Hematopoietic multipotent progenitor cell treated with erythropoietin and hydrocortisone succinate and interleukin-3 and kit ligand, for 15 days (in vitro differentiated cells): Measurements from ENCODE around the gene APOC1.
"Not testable (repeated sequence)": the region's sequence is repeated elsewhere in the genome, so short reads cannot be mapped to it uniquely, and the experiment has no call there.

ENCODE experiments used
- DNase-seq: peaks from one replicate; pipeline ENCODE4 v3.0.0-alpha.2; 2015; ENCODE audit warnings: low spot score

APOC1 gene

GRCh38 chr19:44914433-44915206 lies at the start of gene APOC1:
APOC1 (plus strand) TSS chr19:44914608; CDS start chr19:44914892, 284 bp downstream.
- peak; percentile 85 for DNase-seq

DNA sequence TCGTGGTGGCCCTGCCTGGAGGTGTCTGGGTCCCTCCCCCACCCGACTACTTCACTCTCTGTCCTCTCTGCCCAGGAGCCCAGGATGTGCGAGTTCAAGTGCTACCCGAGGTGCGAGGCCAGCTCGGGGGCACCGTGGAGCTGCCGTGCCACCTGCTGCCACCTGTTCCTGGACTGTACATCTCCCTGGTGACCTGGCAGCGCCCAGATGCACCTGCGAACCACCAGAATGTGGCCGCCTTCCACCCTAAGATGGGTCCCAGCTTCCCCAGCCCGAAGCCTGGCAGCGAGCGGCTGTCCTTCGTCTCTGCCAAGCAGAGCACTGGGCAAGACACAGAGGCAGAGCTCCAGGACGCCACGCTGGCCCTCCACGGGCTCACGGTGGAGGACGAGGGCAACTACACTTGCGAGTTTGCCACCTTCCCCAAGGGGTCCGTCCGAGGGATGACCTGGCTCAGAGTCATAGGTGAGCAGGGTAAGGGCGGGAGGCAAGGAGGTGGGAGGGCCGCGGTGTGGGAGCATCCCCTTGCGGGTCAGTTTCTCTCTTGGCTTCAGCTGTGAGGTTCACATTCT lies 49.1 kb upstream of the APOC1 start:
- no peak for DNase-seq

DNA sequence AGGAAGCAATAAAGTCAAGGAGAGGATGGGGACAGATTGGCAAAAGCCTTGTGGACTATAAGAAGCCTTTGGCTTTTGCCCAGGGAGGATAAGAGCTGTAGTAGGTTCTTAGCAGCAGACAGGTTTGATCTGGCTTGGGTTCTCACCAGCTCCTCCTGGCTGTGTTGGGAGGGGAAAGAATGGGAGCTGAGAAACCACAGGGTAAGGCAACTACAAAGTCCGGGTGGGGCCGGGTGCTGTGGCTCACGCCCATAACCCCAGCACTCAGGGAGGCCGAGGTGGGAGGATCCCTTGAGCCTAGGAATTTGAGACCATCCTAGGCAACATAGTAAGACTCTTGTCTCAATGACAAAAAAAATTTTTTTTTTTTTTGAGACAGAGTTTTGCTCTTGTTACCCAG lies 47.7 kb upstream of the APOC1 start:
- no peak for DNase-seq

DNA sequence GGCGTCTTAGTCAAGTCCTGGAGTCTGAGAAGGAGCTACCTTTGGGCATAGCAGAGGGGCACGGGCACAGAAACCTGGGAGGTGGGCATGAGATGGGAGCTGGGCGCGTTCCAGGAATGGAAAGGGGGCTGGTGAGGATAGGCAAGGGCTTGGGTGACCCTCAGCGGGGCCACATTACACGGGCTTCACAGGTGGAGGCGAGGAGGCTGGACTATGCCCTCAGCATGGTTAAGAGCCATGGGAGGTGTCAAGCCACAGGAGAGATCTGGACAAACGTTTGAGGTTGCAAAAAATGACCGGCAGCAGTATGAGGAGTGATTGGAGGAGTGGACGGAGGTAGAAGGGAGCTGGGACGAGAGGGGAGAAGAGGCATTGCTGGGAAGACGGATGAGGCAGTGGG lies 46.8 kb upstream of the APOC1 start:
- no peak for DNase-seq

DNA sequence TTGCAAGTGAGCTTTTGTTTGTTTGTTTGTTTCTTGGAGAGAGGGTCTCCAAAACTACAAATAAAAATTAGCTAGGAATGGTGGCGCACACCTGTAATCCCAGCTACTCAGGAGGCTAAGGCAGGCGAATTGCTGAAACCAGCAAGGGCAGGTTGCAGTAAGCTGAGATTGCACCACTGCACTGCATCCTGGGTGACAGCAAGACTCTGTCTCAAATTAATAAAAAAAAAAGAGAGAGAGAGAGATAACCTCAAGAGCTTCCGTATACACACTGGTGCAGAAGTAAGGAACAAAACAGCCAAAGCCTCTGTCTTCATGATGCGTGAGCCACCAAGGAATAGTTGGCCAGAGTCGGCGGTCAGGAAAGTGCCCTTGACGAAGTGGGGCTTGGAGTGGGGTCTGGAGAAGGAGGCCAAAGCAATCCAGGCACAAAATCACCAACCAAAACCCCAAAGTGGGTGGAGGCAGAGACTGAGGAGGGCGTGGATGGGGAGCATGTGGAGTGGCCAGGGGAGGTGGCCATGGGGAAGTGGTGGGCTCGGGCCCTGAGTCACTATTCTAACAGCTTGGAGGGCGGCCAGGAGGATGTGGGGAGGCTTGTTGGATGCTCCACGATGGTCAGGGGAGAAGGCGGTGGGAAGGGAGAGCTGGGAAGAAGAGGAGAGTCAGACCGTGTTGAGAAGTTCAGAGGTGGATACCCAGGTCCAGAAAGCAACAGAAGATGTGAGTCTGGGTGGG lies 44.5 kb upstream of the APOC1 start:
- no peak for DNase-seq

- no peak for DNase-seq
Observed at GRCh38 chr19:44871809-44872208, 42.6 kb upstream of the APOC1 start.

DNA sequence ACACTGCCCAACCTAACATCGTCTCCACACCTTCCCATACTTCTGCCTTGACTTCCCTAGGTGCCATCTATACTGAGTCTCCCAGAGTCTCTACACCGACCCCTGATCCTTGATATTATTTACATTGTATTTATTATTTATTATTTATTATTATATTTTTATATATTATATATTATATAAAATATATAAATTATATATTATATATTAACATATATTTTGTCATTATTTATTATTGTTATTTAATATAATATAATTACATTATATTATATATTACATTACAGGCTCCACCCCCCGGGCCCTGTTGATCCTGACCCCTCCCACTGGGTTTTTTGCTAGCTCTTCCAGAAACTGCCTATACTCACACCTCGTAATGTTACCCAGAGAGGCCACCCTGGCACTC lies 41.7 kb upstream of the APOC1 start:
- no peak for DNase-seq

- DNase-seq, result no peak
Observed at GRCh38 chr19:44874317-44874716, 40.1 kb upstream of the APOC1 start.

DNA sequence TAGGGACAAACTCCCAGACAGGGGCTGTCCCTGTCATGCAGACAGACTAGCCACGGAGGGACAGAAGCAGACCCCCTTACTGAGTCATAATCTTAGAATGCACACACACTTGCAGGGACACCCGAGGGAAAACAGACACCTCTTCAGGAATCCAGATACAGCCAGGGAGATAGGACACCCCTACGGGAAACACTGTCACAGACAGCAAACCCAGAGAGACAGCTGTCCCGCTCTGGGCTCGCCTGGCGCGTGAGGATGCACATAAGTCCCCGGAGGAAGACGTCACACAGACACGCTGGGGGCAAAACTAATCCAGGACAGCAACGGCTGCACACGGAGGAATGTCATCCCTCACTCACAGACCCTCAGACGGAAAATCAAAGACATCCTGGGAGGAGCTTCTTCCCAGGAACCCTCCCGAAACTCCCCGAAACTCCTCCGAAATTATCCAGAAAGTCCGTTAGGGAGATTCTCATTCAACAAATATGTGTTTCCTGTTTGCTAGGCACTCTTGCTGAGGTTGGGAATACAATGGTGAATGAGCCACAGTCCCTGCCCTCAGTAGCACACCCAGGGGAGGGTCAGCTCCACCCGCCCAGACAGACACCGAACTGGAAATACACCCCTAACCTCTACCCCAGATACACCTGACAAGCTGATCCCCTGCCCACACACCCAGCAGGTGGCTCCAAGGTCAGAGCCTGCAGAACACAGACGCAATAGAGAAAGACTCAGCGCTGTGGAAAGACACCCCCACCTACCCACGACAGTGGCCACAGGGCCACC lies 38.5 kb upstream of the APOC1 start:
- no peak for DNase-seq

GRCh38 chr19:44876930-44877535 lies 37.4 kb upstream of the APOC1 start:
- DNase-seq, result no peak

DNA sequence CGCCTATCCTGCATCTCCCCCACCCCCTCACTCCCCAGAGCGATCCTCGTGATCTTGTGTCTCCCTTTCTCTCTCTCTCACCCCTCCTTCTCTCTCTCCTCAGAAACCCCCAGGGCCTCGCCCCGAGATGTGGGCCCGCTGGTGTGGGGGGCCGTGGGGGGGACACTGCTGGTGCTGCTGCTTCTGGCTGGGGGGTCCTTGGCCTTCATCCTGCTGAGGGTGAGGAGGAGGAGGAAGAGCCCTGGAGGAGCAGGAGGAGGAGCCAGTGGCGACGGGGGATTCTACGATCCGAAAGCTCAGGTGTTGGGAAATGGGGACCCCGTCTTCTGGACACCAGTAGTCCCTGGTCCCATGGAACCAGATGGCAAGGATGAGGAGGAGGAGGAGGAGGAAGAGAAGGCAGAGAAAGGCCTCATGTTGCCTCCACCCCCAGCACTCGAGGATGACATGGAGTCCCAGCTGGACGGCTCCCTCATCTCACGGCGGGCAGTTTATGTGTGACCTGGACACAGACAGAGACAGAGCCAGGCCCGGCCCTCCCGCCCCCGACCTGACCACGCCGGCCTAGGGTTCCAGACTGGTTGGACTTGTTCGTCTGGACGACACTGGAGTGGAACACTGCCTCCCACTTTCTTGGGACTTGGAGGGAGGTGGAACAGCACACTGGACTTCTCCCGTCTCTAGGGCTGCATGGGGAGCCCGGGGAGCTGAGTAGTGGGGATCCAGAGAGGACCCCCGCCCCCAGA lies 36.1 kb upstream of the APOC1 start:
- no peak for DNase-seq

DNA sequence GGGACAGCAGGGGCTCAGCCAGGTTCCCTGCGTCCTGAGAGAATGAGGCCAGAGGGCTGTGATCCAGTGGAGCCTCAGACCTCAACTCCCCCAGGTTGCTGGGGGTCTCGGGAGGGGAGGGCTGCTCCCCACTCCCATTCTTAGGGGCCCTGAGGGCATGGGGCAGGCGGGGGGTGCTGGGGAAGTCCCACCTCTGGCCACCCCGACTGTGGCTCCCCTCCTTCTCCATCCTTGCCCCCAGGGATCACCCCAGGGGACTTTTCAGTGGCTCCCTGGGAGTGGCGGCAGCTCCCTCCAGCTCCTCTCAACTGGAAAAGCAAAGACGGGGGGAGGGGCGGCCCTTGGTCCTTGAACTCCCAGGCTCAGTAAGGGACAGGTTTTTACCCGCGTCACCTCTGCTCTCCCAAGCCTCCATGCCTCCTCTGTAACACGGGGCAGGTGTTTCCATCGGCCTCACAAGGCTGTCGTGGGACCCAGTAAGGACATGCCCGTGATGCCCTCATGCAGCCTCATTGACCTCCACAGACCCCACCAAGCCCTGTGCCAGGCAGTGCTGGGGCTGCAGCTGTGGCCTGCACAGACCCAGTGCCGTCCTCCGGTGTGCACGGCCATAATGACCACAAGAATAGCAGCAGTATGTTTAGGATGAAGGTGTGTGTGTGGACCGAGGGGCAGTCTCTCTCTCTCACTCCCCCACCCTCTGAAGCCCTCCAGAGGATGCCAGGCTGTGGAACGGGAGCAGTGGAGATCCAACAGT lies 34.9 kb upstream of the APOC1 start:
- no peak for DNase-seq

GRCh38 chr19:44882063-44882462 lies 32.3 kb upstream of the APOC1 start:
- DNase-seq, result no peak

DNA sequence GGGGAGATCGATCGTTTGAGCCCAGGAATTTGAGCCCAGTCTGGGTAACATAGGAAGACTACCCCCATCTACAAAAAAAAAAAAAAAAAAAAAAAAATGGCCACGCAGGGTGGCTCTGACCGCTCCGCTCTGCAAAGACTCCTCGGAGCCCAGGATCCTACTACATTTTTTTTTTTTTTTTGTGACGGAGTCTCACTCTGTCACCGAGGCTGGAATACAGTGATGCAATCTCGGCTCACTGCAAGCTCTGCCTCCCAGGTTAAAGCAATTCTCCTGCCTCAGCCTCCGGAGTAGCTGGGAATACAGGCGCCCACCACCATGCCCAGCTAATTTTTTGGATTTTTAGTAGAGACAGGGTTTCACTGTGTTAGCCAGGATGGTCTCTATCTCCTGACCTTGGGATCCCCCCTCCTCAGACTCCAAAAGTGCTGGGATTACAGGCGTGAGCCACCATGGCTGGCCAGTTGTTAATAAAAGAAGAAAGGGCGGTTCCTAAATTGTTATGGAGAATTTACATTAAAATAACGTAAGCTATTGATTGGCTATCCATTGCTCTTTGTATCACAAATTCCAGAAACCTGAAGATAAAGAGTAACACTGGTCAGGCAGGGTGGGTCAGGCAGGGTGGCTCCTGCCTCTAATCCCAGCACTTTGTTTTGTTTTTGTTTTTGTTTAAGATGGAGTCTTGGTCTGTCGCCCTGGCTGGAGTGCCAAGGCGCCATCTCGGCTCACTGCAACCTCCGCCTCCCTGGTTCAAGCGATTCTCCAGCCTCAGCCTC lies 31.6 kb upstream of the APOC1 start:
- DNase-seq, result not testable (repeated sequence)

DNA sequence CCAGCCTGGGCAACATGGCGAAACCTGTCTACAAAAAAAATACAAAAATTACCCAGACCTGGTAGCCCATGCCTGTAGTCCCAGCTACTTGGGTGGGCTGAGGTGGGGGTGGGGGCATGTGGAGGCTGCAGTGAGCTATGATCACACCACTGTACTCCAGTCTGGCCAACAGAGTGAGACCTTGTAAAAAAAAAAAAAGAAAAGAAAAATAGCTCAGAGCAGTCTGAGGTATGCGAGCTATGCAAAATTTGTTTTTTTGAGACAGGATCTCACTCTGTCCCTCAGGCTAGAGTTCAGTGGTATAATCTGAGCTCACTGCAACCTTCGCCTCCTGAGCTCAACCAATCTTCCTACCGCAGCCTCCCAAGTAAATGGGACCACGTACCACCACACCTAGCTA lies 30.5 kb upstream of the APOC1 start:
- DNase-seq, result no peak

GRCh38 chr19:44884566-44884965 lies 29.8 kb upstream of the APOC1 start:
- no peak for DNase-seq

DNA sequence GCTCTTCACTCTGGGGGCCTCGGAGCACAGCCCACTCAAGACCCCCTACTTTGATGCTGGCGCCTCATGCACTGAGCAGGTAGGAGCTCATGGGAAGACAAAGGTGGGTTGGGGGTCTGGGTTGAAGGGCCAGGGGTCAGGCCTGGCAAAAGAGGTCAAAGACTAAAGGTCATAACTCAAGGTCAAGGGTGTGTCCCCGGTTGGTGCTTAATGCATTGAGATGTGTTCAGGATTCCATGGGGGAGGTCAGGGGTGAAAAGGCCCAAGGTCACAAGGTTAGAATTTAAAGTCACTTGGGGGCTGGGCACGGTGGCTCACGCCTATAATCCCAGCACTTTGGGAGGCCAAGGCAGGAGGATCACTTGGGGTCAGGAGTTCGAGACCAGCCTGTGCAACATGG lies 28.3 kb upstream of the APOC1 start:
- no peak for DNase-seq

DNA sequence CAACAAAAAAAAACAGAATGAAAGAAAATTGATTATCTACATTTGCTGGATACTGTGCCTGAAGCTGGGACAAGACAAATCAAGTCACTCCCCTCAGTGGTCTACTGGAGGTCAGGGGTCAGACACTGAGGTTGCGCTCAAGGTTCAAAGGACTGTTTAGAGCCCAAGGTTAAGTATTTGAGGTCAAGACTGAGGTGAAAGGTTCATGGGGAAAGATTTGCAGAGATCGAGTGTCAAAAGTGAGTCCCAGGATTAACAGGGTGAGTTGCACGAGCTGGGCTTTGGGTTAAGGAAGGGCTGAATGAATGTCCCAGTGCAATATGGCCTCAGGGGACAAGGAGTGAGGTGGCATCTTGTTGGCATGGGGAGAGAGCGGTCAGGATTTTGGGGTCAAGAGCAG lies 26.8 kb upstream of the APOC1 start:
- no peak for DNase-seq

DNA sequence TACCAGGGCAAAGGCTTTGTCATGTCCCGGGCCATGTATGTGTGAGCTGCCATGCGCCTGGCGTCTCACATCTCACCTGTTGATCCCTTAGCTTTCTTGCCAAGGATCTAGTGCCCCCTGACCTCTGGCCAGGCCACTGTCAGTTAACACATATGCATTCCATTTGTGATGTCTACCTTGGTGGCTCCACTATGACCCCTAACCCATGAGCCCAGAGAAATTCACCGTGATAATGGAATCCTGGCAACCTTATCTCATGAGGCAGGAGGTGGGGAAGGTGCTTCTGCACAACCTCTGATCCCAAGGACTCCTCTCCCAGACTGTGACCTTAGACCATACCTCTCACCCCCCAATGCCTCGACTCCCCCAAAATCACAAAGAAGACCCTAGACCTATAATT lies 26.1 kb upstream of the APOC1 start:
- DNase-seq, result not testable (repeated sequence)
